Amniotic epithelial cell (primary cell): ENCODE data around the gene MED16.
"Not testable (repeated sequence)": the region's sequence is repeated elsewhere in the genome, so short reads cannot be mapped to it uniquely, and the experiment has no call there.

Experiments used
- DNase-seq: peaks from one replicate; pipeline ENCODE4 v3.0.0-alpha.2; 2010; ENCODE audit warnings: low read depth

The MED16 gene

GRCh38 chr19:829129-829758 is 63.7 kb downstream of the MED16 start:
- no peak for DNase-seq

GRCh38 chr19:827710-828321 is 65.2 kb downstream of the MED16 start, which contains the start of gene AZU1:
AZU1 (plus strand) TSS chr19:827837; CDS start chr19:827847, 10 bp downstream.
- DNase-seq = no peak

- DNase-seq = no peak
Measured at GRCh38 chr19:827314-827709, 65.7 kb downstream of the MED16 start.

GRCh38 chr19:825897-826644 is 66.9 kb downstream of the MED16 start:
- DNase-seq = peak; percentile 61

GRCh38 chr19:824885-825284 is 68.1 kb downstream of the MED16 start:
- no peak for DNase-seq

GRCh38 chr19:823565-824121 is 69.3 kb downstream of the MED16 start:
- peak; percentile 61 for DNase-seq

GRCh38 chr19:821825-822503 is 71.0 kb downstream of the MED16 start, which contains the start of gene PLPPR3:
PLPPR3 (minus strand) TSS chr19:821955; CDS start chr19:821559, 396 bp downstream.
- DNase-seq = no peak

- DNase-seq = no peak
Measured at GRCh38 chr19:821231-821824, 71.7 kb downstream of the MED16 start.

- not testable (repeated sequence) for DNase-seq
Measured at GRCh38 chr19:820212-820611, 72.8 kb downstream of the MED16 start.
